Karpas-422 (cell line): Measurements from ENCODE around the gene KRT76. TPM values are rescaled to one million over a fixed set of nuclear protein-coding genes. Genes with fewer than 3 reads are reported as not detected.

Experiments used
- DNase-seq: peaks from one replicate; pipeline ENCODE4 v3.0.0-alpha.2; 2015
- H2AFZ ChIP-seq: fragments of 200-600 bp; sonication (generic); 2 replicates; pipeline ENCODE4 v1.6.1; 2014; ENCODE audit warnings: antibody characterized with exemption, low read length, mixed read lengths
- H3K27ac ChIP-seq: fragments of 200-600 bp; sonication (generic); 2 replicates; pipeline ENCODE4 v1.5.1; 2014; ENCODE audit warnings: mild to moderate bottlenecking, low read length, moderate library complexity
- H3K27me3 ChIP-seq: fragments of 200-600 bp; sonication (generic); 2 replicates; pipeline ENCODE4 v1.6.1; 2014; ENCODE audit warnings: low read length, mixed read lengths
- H3K36me3 ChIP-seq: fragments of 200-600 bp; sonication (generic); 2 replicates; pipeline ENCODE4 v1.6.1; 2014; ENCODE audit warnings: low read length, mixed read lengths; ENCODE audit not compliant: insufficient read depth
- H3K4me1 ChIP-seq: fragments of 200-600 bp; sonication (generic); 2 replicates; pipeline ENCODE4 v1.6.1; 2014; ENCODE audit warnings: mild to moderate bottlenecking, low read length, mixed read lengths
- H3K4me2 ChIP-seq: fragments of 200-600 bp; sonication (generic); 2 replicates; pipeline ENCODE4 v1.6.1; 2014; ENCODE audit warnings: low read length, low read depth, mild to moderate bottlenecking; ENCODE audit not compliant: poor library complexity, severe bottlenecking
- H3K4me3 ChIP-seq: fragments of 200-600 bp; sonication (generic); 2 replicates; pipeline ENCODE4 v1.5.1; 2014; ENCODE audit warnings: mild to moderate bottlenecking, antibody characterized with exemption, low read length, mixed read lengths
- H3K79me2 ChIP-seq: fragments of 200-600 bp; sonication (generic); 2 replicates; pipeline ENCODE4 v1.6.1; 2014; ENCODE audit warnings: mild to moderate bottlenecking, low read length, mixed read lengths
- H3K9ac ChIP-seq: fragments of 200-600 bp; sonication (generic); 2 replicates; pipeline ENCODE4 v1.6.0; 2014; ENCODE audit warnings: low read length
- H3K9me2 ChIP-seq: fragments of 200-600 bp; sonication (generic), shearing (Covaris generic); replicated peaks from 2 replicates; pipeline ENCODE4 v1.6.0; 2014; ENCODE audit warnings: mild to moderate bottlenecking, low read length, moderate library complexity; ENCODE audit not compliant: insufficient read depth
- H3K9me3 ChIP-seq: fragments of 300-700, 200-600 bp; sonication (generic); 2 replicates; pipeline ENCODE4 v1.6.1; 2014; ENCODE audit warnings: low read length, mixed read lengths
- H4K20me1 ChIP-seq: fragments of 200-600 bp; sonication (generic); 2 replicates; pipeline ENCODE4 v1.6.1; 2014; ENCODE audit warnings: mild to moderate bottlenecking, antibody characterized with exemption, low read length, low read depth; ENCODE audit not compliant: insufficient read depth
- total RNA-seq: library from RNA; depleted of rRNA; stranded (reverse); fragments of >200 nt; shearing (Covaris generic); gene quantifications from 2 replicates; pipeline ENCODE4 v1.2.3, GENCODE V29; 2014; ENCODE audit warnings: low replicate concordance

The KRT76 gene
- total RNA-seq, 1 experiment from 2014 or later: not detected

DNA sequence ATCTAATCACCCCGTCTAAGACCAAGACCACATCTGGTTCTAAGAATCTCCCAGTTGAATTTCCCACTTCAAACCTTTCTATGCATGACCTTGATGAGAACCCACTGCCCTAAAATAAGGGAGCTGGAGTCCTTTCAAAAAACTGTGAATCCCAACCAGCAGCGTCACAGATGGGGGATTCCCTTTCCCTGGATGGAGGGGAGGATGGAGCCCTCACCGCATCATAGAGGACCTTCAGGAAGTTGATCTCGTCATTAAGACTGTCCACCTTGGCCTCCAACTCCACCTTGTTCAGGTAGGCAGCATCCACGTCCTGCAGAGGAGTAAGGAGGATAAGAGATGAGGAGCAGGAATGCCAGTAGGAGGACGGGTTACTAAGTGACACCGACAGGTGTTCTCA is 32.0 kb upstream of the KRT76 start:
- peaks cover 11% of the 10 kb centered on the region for H3K4me1 ChIP-seq
- DNase-seq: no peak

DNA sequence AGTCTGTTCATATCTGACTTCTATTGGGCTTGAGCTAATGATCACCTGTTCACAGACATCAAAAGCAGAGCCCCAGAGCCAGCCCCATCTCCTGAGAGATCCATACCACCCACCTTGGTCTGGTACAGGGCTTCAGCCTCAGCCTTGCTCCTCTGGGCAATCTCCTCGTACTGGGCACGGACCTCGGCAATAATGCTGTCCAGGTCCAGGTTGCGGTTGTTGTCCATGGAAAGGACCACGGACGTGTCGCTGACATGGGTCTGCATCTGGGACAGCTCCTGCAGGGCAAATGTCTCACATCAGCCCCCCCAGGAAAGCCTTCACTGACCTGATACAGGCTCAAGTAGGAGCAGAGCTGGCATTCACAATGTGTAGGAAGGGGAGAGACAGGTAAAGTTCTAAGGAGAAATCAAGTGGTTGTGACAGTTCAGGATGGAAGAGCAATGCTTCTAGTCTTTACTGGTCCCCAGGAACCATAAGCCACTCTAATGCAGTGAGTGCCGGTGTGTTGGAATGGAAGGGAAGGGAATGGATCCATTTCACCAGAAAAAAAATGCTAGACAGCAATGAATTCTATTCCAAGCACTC is 31.5 kb upstream of the KRT76 start:
- no peaks in the 10 kb centered on the region for H3K79me2 ChIP-seq
- H3K4me3 ChIP-seq: no peak overlapping the region
- no peak overlapping the region for H2AFZ ChIP-seq

More for the DNA sequence above, 32.0 kb upstream of the KRT76 start:
- Histone ChIP-seq H3K4me2 (no peak overlapping the region), H3K27ac (no peak overlapping the region), H3K9me3 (no peaks in the 10 kb centered on the region), H3K9me2 (no peaks in the 10 kb centered on the region), H3K27me3 (no peaks in the 10 kb centered on the region), H3K4me3 (no peak overlapping the region), H3K9ac (no peak overlapping the region), H4K20me1 (no peaks in the 10 kb centered on the region; the same call in 1 of the 2 replicates), H3K79me2 (no peaks in the 10 kb centered on the region), H3K36me3 (no peaks in the 10 kb centered on the region), H2AFZ (no peak overlapping the region)

DNA sequence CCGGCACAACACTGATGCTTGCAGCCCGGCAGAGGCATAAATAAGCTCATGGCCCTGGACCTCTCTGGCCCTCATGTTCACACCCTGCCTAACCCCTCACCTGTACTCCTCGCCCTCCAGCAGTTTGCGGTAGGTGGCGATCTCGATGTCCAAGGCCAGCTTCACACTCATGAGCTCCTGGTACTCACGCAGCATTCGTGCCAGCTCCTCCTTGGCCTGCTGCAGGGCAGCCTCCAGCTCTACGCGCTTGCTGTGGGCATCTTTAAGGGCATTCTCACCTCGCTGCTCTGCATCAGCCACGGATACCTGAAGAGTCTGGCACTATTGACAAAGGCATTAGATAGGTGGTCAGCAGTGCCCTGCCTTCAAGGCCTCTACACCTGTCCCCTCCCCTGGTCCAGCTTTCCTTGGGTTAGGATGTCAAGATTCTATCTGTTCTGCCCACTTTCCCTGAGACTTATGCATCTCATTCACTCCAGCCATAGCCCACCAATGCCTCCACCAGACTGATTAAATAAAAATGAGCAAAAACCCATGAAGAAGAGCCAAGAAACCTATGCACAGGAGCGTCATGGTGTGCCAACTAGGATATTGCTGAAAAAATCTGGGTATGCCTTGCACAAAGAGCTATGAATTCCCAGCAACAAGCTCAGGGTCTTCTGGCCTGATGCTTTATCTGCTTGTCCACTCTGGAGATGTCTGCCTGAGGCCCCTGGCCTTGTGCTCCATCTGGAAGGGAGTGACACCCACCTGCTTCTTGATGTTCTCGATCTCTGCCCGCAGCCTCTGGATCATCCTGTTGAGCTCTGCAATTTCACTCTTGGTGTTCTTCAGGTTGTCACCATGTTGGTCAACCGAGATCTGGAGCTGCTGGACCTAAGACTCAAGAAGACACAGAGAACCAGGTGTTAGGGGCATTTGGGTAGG is 30.7 kb upstream of the KRT76 start:
- no peak overlapping the region for H3K4me2 ChIP-seq
- no peaks in the 10 kb centered on the region for H3K36me3 ChIP-seq
- no peaks in the 10 kb centered on the region for H3K27me3 ChIP-seq
- no peak overlapping the region for H2AFZ ChIP-seq
- peaks cover 6% of the 10 kb centered on the region for H3K4me1 ChIP-seq
- DNase-seq: no peak
- H3K27ac ChIP-seq: no peak overlapping the region
- no peaks in the 10 kb centered on the region for H3K79me2 ChIP-seq
- H3K9ac ChIP-seq: no peak overlapping the region
- H4K20me1 ChIP-seq: no peaks in the 10 kb centered on the region; the same call in 1 of the 2 replicates
- no peaks in the 10 kb centered on the region for H3K9me3 ChIP-seq
- H3K9me2 ChIP-seq: no peaks in the 10 kb centered on the region
- no peak overlapping the region for H3K4me3 ChIP-seq

More for the DNA sequence above, 31.5 kb upstream of the KRT76 start:
- Histone ChIP-seq H4K20me1 (no peaks in the 10 kb centered on the region; the same call in 1 of the 2 replicates), H3K27me3 (no peaks in the 10 kb centered on the region), H3K9me2 (no peaks in the 10 kb centered on the region), H3K36me3 (no peaks in the 10 kb centered on the region), H3K4me1 (peaks cover 11% of the 10 kb centered on the region), H3K9me3 (no peaks in the 10 kb centered on the region), H3K9ac (no peak overlapping the region), H3K4me2 (no peak overlapping the region), H3K27ac (no peak overlapping the region)
- DNase-seq: no peak

DNA sequence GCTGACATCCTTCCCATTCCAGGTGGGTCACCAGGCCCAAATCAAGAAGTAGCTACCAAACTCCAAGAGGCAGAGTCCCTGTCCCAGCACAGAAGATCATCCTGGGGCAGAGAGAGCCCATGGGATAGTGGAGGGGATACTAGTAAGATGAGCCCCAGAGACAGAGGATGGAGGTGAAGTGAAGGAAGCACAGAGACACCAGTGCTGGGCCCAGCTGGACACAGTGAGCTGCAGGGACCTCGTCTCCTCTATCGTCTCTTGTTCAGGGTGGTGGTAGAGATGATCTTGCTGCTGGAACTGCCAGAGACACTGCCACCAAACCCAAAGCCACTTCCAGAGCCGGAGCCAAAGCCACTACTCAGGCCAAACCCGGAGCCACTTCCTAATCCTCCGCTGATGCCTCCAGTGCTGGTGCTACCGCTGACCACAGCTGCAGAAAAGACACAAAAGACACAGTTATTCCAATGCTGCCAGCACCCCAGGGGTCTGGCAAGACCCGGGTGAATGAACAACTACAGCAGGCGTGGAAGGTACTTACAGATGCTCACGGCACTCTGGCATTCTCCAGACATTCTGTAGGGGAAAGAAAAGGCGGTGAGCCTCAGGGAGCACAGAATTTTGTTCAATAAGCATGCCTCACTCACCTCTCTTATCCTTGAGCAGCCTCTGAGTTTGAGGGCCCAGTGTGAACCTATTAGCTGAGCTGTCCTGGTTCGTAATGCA is 29.8 kb upstream of the KRT76 start:
- Histone ChIP-seq H3K4me1 (no peaks in the 10 kb centered on the region), H3K27me3 (no peaks in the 10 kb centered on the region), H3K4me2 (no peak overlapping the region), H3K36me3 (no peaks in the 10 kb centered on the region), H3K4me3 (no peak overlapping the region), H3K9me2 (no peaks in the 10 kb centered on the region), H4K20me1 (no peaks in the 10 kb centered on the region; the same call in 1 of the 2 replicates), H2AFZ (no peak overlapping the region), H3K9ac (no peak overlapping the region), H3K79me2 (no peaks in the 10 kb centered on the region), H3K9me3 (no peaks in the 10 kb centered on the region), H3K27ac (no peak overlapping the region)
- DNase-seq: no peak

DNA sequence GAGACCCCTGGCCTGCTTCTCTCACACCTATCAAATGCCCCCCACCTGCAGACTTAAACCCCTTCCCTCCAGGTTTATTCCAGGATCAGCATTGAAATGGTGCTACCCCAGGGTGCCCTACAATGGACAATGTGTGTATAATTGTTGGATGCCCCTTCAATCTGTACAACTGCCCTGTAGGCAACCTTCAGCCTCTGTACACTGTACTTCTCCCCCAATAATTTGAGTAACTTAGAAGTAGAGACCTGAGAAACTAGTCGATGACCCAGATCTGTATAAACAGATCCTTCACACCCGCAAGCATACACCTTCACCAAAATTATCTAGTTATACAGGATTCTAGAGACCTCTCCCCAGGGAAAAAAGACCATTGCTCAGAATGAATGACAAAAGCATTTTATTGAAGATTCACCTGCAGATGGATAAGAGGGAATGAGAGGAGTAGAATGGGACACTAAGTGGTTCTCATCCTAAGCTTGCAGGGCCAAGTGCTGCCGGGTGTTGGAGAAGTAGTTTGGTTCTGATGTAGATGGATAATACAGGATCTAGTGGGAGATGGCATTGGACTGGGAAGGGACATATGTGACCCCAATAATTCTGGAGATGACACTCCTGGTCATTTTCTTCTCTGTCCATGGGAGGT is 29.1 kb upstream of the KRT76 start:
- no peak for DNase-seq
- Histone ChIP-seq H4K20me1 (no peaks in the 10 kb centered on the region; the same call in 1 of the 2 replicates), H3K9me2 (no peaks in the 10 kb centered on the region), H3K4me1 (no peaks in the 10 kb centered on the region), H2AFZ (no peak overlapping the region), H3K27me3 (no peaks in the 10 kb centered on the region), H3K9ac (no peak overlapping the region), H3K9me3 (no peaks in the 10 kb centered on the region), H3K4me2 (no peak overlapping the region), H3K36me3 (no peaks in the 10 kb centered on the region), H3K27ac (no peak overlapping the region), H3K4me3 (no peak overlapping the region), H3K79me2 (no peaks in the 10 kb centered on the region)

DNA sequence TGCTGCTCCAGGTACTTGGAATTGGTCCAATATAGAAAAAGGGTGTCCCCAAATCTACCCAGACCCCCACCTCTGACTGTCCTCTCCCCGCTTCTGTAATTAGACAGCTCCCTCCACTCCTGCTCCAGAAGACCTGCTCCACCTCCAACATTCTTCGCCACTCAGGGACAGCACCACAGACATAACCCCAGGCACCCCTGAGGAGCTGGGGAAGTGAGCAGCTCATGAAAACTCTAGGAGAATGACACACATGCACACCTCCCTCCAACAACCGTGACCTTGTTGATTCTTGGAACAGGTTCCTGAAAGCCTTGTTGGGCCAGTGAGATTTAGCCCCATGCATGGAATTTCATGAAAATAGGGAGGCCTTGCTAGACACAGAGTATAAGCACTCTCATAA is 28.6 kb upstream of the KRT76 start:
- no peaks in the 10 kb centered on the region for H3K36me3 ChIP-seq
- no peak overlapping the region for H3K27ac ChIP-seq
- no peak for DNase-seq
- H3K4me2 ChIP-seq: no peak overlapping the region
- H3K9me2 ChIP-seq: no peaks in the 10 kb centered on the region
- no peak overlapping the region for H3K4me3 ChIP-seq
- H3K79me2 ChIP-seq: no peaks in the 10 kb centered on the region
- H4K20me1 ChIP-seq: no peaks in the 10 kb centered on the region; the same call in 1 of the 2 replicates
- H3K9me3 ChIP-seq: no peaks in the 10 kb centered on the region
- no peaks in the 10 kb centered on the region for H3K4me1 ChIP-seq
- no peaks in the 10 kb centered on the region for H3K27me3 ChIP-seq
- no peak overlapping the region for H3K9ac ChIP-seq
- no peak overlapping the region for H2AFZ ChIP-seq

DNA sequence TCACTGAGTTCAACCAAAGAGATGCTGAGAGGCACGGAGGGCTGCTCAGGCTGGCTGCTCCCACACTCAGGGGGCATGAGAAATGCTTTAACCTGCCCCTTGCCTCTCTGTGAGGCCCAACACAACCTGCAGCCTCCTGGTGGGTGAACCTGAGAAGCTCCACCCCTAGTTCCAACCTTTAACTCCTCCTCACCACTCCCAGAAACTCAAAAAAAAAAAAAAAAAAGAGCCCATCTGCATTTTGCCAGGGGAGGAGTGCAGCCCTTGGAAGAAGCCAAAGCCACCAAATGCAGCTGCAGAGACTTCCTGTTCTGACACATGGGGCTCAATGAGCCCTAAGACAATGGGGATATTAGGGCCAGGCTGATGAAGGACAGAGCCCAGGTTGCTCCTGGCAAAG is 27.9 kb upstream of the KRT76 start:
- Histone ChIP-seq H3K27me3 (no peaks in the 10 kb centered on the region), H3K36me3 (no peaks in the 10 kb centered on the region), H3K9me2 (no peaks in the 10 kb centered on the region), H3K9ac (no peak overlapping the region), H3K9me3 (no peaks in the 10 kb centered on the region), H3K79me2 (no peaks in the 10 kb centered on the region), H4K20me1 (no peaks in the 10 kb centered on the region; the same call in 1 of the 2 replicates), H2AFZ (no peak overlapping the region), H3K4me3 (no peak overlapping the region), H3K27ac (no peak overlapping the region), H3K4me1 (no peaks in the 10 kb centered on the region), H3K4me2 (no peak overlapping the region)
- no peak for DNase-seq
